Measurements from ENCODE around the gene MYLK4.
A peak's percentile ranks its signal among the peaks of the same experiment; 100 is the strongest.

Gene MYLK4

GRCh38 chr6:2783188-2783963 is 32.7 kb upstream of the MYLK4 start:
- Mint-ChIP-seq H3K36me3 (ENCODE audit: low read depth) (peaks cover 64% of the 10 kb centered on the region), H3K4me1 (peaks cover 84% of the 10 kb centered on the region), H3K4me3 (peak overlapping the region; percentile 44 to 78 (median 75)), H3K9me3 (no peaks in the 10 kb centered on the region), H3K27me3 (ENCODE audit: low read depth) (peaks cover 3% of the 10 kb centered on the region), H3K27ac (peak overlapping the region; percentile 9 to 68 (median 68))
- TF ChIP-seq CTCF (IDR thresholded peaks at IDR 0.05; ENCODE audit: unreplicated experiment in 3 of 3), result no peak

GRCh38 chr6:2782825-2783187 is 32.1 kb upstream of the MYLK4 start:
- Mint-ChIP-seq H3K4me1 (peaks cover 87% of the 10 kb centered on the region), H3K27ac (peak overlapping the region; percentile 9 to 68 (median 68))

GRCh38 chr6:2782356-2782708 is 31.6 kb upstream of the MYLK4 start:
- peaks cover 90% of the 10 kb centered on the region for H3K4me1 Mint-ChIP-seq
- peaks cover 2% of the 10 kb centered on the region for H3K27me3 Mint-ChIP-seq (ENCODE audit: low read depth)
- H3K36me3 Mint-ChIP-seq (ENCODE audit: low read depth), result peaks cover 58% of the 10 kb centered on the region
- TF ChIP-seq CTCF (IDR thresholded peaks at IDR 0.05; ENCODE audit: unreplicated experiment in 3 of 3), result no peak
- H3K27ac Mint-ChIP-seq, result peak overlapping the region; percentile 9 to 68 (median 68)
- no peaks in the 10 kb centered on the region for H3K9me3 Mint-ChIP-seq
- peak overlapping the region in 2 of 3 experiments; percentile 40 to 78 for H3K4me3 Mint-ChIP-seq

More at GRCh38 chr6:2782825-2783187, 32.1 kb upstream of the MYLK4 start:
- TF ChIP-seq CTCF (IDR thresholded peaks at IDR 0.05; ENCODE audit: unreplicated experiment in 3 of 3), result no peak
- Mint-ChIP-seq H3K4me3 (peak overlapping the region; percentile 44 to 78 (median 68)), H3K27me3 (ENCODE audit: low read depth) (peaks cover 3% of the 10 kb centered on the region), H3K9me3 (no peaks in the 10 kb centered on the region), H3K36me3 (ENCODE audit: low read depth) (peaks cover 63% of the 10 kb centered on the region)

GRCh38 chr6:2781685-2782355 is 31.1 kb upstream of the MYLK4 start:
- peak overlapping the region in 1 of 3 experiments; percentile 52 for H3K27ac Mint-ChIP-seq
- no peaks in the 10 kb centered on the region for H3K27me3 Mint-ChIP-seq (ENCODE audit: low read depth)
- peaks cover 54% of the 10 kb centered on the region for H3K36me3 Mint-ChIP-seq (ENCODE audit: low read depth)
- peaks cover 86% of the 10 kb centered on the region for H3K4me1 Mint-ChIP-seq
- no peaks in the 10 kb centered on the region for H3K9me3 Mint-ChIP-seq
- H3K4me3 Mint-ChIP-seq, result no peak overlapping the region
- TF ChIP-seq CTCF (IDR thresholded peaks at IDR 0.05; ENCODE audit: unreplicated experiment in 3 of 3), result no peak

- Mint-ChIP-seq H3K36me3 (ENCODE audit: low read depth) (peaks cover 53% of the 10 kb centered on the region), H3K4me1 (peaks cover 76% of the 10 kb centered on the region), H3K27ac (peak overlapping the region; percentile 41 to 63 (median 61)), H3K27me3 (ENCODE audit: low read depth) (no peaks in the 10 kb centered on the region), H3K4me3 (no peak overlapping the region), H3K9me3 (no peaks in the 10 kb centered on the region)
- no peak for TF ChIP-seq CTCF (IDR thresholded peaks at IDR 0.05; ENCODE audit: unreplicated experiment in 3 of 3)
Measured at GRCh38 chr6:2780102-2780737, 29.5 kb upstream of the MYLK4 start.
